HG03139 (cell line): ENCODE measurements around the gene CYP2J2.
"Not testable (repeated sequence)": the region's sequence is repeated elsewhere in the genome, so short reads cannot be mapped to it uniquely, and the experiment has no call there.

ENCODE experiments used
- ATAC-seq: cut with Tn5 transposase; IDR thresholded peaks from one replicate; pipeline ENCODE4 v1.9.1; 2021; ENCODE audit not compliant: unreplicated experiment

CYP2J2 gene

DNA sequence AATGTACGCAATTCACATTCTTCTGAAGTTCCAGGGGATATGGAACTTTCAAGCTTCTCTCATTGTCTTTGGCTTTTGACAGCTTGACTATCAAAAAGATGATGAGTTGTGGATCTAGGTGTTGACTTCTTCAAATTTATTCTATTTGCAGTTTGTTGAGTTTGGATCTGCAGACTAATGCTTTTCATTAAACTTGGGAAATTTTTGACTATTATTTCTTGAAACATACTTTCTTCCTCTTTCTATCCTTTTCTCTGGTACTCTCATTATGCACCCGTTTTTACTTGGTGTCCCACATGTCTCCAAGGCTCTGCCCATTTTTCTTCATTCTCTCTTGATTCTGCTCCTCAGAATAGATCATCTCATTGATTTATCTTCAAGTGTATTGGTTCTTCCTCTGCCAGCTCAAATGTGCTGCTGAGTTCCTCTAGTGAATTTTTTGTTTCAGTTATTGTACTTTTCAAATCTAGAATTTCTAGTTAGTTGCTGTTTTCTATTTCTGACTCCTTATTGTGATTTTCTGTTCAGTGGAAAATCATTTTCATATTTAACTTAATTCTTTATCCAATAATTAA lies 49.4 kb downstream of the CYP2J2 start:
- no peak for ATAC-seq

- no peak for ATAC-seq
Measured at GRCh38 chr1:59871746-59872145, 54.8 kb downstream of the CYP2J2 start.

DNA sequence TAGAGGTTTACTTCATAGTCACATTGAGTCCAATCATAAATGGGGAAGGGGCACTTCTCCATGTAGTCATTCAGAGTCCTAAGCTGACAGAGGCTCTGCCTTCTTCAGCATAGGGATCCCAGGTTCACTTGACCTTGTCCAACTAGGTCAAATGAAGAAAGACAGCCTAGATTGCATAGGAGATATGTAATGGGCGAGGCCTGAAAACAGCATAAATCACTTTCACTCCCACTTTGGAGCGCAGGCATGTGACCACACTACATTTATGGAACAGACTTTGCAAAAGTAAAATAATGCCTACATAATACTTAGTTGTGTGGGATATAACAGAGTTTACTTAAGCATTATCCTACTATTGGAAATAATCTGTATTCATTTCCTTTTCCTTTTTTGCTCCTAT lies 60.1 kb downstream of the CYP2J2 start:
- ATAC-seq: no peak

DNA sequence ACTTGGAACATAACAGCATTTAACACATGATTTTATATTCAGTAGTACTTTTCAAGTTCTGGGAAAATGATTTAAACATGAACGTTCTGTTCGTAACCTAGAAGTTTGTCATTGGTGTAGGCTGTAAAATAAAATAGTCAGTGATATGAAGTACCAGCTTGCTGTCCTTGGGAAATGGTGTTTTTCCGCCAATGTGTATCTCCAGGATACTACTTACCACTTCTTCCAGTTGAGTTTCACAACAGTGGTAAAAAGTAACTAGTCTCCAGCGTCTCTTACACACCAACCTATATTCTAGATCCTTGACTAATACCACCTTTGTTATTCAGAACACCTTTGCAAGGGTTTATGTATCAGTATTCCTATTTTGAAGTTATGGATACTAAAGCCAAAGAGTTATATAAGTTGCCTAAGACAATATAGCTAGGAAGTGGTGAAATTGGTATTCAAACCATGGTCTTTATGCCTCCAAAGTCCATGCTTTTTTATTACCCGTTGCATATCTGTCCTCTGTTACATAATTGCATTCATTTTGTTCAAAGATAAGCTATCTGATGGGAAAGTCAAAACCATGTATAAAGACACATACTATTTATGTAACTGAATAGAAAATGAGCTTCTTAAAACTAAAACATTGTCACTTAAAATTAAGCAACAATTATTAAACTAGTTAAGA lies 68.8 kb downstream of the CYP2J2 start:
- ATAC-seq: no peak

GRCh38 chr1:59856725-59857338 lies 69.7 kb downstream of the CYP2J2 start:
- no peak for ATAC-seq

DNA sequence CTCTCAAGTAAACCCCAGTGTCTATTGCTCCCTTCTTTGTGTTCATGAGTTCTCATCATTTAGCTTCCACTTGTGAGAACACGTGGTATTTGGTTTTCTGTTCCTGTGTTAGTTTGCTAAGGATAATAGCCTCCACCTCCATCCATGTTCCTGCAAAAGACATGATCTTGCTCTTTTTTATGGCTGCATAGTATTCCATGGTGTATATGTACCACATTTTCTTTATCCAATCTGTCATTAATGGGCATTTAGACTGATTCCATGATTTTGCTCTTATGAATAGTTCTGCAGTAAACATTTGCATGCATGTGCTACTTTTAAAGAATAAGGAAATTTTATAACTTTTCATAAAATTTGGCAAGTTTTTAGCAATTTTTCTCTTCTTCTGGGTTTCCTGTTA lies 71.3 kb downstream of the CYP2J2 start:
- not testable (repeated sequence) for ATAC-seq

DNA sequence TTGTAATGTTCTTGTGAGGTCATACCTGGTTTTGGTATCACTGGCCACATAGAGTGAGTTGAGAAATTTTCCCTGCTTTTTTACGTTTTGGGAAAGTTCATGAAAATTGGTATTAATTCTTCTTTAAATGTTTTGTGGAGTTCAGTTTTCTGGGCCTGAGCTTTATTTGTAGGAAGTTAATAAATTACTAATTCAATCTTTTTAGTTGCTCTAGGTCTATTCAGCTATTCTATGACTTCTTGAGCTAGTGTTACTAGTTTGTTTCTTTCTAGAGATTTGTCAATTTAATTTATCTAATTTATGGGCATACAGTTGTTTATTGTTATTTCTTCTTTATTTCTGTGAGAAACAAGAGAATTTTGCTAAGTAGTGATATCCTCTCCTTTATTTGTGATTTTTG lies 74.5 kb downstream of the CYP2J2 start:
- ATAC-seq: no peak

- no peak for ATAC-seq
Measured at GRCh38 chr1:59846895-59847282, 79.7 kb downstream of the CYP2J2 start.

DNA sequence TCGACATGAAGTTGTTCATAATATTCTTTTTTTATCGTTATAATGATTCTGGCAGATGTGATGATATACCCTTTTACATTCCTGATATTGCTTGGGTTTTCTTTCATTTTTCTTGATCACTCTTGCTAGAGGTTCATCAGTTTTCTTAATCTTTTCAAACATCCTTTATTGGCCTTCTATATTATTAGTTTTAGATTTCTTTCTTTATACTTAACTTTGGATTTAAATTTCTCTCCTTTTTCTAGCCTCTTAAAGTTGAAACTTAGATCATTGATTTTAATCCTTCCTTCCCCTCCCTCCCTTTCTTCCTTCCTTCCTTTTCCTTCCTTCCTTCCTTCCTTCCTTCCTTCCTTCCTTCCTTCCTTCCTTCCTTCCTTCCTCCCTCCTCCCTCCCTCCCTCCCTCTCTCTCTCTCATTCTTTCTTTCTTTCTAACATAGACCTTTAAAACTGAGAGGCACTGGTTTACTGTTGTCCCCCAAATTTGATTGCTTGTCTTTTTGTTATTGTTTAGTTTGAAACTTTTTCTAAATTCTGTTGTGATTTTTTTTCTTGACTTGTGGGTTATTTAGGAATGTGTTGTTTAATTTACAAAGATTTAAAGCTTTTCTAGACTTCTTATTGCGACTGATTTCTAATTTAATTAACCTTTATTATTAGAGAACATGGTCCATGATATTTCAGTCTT lies 80.2 kb downstream of the CYP2J2 start:
- ATAC-seq: no peak

- ATAC-seq: no peak
Measured at GRCh38 chr1:59845091-59845490, 81.5 kb downstream of the CYP2J2 start.
